Measurements from ENCODE around the gene TLL2.
A peak's percentile ranks its signal among the peaks of the same experiment; 100 is the strongest.

The TLL2 gene

DNA sequence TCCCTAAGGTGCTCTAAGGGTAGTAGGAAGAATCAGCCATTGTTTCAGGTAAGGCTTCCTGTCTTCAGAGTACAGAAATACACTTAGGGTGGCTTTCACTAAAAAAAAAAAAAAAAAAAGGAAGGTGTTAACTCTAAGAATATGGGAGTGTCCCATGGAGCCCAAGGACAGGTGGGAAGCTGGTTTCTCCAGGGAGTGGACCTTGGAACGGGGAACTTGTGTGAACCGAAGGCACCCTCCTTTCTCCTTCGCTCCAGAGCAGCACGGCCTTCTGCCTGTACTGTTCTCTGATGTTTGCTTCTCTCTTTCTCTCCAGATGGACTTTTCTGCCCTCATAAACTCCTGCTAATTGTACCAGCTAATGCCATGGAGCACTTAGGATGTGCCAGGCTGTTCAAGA is 161.1 kb downstream of the TLL2 start:
- no peak for DNase-seq

DNA sequence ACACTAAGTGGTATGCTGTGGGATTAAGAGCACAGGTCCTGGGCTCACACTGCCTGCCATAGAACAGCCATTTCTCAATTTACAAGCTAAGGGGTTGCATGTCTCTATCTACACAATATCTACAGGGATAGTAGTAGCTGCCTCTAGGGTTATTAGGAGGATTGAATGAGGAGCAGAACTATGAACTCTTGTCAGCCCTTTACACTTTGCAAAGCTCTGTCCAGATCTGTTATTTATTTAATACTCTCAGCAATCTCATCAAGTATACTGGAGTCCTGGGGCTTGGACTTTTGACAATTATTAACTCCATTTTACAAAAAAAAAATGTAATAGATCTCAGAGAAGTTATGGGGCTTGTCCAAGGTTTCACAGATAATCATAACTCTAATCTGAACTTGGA is 161.7 kb downstream of the TLL2 start:
- no peak for DNase-seq

DNA sequence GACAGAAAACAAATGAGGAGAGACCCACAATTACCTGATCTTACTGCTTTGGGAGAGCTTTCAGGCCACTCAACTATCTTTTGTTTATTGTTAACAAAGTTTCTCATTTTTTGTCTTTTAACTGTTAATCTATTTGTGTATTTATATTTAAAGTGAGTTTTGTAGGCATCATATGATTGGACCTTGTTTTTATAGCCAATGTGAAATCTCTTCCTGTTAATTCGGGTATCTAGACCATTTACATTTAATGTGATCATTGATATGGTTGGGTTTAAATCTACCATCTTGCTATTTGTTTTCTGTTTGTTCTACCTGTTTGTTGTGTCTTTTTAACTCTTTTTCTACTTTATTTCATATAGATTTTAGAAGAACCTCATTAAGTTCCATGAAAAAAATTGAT is 167.4 kb downstream of the TLL2 start:
- no peak for DNase-seq

DNA sequence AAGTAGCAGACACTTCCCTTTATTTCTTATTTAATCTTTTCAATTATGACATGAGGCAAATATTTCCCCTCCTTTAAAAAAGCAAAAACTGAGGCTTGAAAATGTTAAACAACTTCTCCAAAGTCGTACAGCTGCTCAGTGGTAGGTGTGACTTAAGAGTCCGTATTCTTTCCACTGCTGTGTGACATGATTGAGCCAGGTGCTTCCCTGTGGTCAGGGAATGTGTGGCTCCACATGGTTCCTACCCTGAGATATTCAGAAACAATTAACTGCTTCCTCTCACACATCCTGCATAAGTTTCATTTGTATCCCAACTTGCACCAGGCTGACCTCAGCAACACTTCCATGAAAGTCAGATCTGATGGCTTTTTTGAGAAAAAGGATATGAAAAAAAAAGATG is 168.5 kb downstream of the TLL2 start:
- DNase-seq: no peak

DNA sequence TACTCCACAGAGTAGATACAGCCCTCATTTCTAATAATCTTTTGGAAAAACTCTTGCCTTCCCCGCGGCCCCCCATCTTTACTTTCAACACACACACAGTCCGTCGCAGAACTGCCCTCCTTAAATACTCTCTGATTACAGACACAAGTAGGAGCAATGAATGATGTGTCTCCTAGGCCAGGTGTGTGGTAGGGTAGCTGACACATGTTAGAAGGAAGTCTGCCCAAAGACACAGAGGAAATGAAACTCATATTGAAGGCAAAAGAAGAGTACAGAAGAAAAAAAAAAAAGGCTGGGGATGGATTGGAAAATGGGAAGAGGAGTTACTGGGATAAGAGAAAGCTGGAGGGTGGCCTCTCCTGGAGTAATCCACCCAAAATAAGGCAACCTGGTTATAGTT is 169.5 kb downstream of the TLL2 start:
- DNase-seq: no peak

DNA sequence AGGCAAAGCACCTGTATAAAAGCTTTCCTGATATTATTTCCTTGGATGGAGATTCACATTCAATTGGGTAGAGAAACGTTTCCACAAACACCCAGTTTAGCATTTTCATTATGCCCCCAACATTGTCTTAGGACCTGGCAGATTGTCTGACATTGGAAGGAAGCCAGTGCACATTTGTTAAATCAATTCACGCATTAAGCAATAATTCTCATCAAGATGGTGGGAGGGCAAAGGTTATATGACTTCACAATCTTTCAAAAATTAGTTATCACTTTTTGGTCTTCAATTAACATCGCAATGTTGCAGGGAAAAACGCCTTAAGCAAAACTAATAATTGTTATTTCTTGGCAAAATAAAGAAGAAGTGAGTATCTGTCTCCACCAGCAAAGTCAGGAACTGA is 171.3 kb downstream of the TLL2 start:
- no peak for DNase-seq

DNA sequence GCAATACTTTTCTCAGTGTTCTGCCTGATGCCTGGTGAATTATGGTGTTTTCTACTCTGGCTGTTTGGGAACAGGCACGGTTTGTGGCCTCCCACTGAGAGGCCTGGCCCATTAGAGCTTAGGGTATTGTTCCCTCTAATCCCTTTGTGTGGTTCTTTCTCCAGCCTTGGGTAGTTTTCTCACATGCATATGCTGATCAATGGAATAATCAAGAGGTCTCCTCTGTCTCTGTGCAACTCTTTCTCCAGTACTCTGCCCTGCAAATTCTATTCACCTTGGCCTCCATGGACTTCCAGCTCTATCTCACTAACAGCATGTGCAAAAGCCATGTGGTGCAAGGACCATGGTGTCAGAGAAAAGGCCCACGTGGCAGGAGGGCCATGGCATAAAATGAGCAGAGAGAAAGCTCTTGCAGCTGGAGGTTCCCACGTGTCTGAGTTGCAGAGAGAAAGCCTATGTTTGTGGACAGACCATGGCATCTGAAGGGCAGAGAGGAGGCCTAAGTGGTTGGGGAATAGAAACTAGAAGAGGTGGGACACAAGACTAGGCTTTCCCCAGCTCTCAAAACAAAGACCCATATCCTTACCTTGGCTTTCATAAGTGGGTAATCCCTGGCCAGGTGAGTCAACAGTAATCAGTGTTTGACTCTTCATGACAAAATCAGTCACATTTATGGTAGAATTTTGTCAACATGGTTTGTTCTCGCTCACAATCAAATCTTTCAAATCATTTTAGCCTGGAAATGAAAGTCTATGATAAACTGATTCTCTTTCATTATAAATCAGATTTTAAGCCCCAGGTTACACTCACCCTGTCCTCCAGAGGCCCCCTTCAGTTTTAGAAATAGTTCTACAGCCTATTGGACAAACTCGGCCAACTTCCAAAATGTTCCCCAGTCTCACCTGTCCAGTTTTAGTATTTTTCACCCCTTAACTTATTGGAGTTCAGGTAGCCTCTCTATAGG is 172.2 kb downstream of the TLL2 start:
- DNase-seq: no peak

DNA sequence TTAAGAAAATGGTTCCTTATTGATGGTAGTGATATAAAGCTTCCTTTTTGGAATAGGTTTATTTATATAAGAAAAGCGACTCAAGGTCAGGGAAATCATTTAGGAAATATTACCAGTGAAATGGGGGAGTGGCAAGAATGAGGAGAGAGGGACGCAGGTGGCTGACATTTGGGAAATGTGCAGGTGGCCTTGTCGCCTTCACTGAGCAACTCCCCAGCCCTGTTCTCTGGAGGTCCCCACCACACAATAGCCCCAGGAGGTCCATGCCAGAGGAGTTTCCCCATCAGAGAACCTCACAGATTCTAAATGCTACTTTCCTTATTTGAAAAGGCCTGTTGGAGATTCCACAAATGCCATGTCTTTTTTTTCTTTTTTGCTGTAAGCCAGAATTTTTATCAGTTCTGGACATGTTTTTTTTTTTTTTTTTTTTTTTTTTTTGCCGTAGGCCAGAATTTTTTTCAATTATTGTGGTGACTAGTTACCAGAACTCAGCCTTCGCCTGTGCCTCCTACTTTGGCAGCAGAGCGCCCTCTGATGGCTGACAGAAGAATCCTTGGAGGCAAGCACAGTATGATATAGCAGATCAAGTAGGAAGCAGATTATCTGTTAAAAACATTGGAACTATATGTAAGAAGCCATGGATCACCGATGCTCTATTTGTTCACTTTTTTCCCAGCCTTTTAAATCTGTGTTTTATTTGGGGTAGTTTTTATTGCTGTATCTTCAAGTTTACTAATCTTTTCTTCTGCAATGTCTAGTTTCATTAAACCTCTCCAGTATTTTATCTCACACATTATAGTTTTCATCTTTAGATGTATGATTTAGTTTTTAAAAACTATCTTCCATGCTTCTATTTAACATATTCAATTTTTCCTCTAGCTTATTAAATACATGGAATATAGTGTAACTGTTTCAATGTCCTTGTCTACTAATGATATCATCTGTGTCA is 173.5 kb downstream of the TLL2 start:
- DNase-seq: peak; percentile 80

DNA sequence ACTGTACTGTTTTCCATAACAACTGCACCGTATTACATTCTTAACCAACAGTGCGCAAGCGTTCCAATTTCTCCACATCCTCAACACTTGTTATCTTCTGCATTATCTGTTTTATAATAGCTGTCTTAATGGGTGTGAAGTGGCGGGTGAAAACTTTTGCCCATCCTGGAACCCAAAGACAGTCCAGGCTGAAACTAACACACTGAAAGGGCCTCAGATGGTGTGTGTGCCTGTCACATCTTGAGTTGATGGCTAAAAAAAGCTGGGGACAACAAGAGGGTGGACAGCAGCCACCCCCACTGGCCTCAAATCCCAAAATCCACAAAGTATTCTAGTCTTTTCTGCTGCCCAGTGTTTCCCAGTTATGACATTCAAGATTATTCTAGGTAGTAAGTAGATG is 174.3 kb downstream of the TLL2 start:
- no peak for DNase-seq

DNA sequence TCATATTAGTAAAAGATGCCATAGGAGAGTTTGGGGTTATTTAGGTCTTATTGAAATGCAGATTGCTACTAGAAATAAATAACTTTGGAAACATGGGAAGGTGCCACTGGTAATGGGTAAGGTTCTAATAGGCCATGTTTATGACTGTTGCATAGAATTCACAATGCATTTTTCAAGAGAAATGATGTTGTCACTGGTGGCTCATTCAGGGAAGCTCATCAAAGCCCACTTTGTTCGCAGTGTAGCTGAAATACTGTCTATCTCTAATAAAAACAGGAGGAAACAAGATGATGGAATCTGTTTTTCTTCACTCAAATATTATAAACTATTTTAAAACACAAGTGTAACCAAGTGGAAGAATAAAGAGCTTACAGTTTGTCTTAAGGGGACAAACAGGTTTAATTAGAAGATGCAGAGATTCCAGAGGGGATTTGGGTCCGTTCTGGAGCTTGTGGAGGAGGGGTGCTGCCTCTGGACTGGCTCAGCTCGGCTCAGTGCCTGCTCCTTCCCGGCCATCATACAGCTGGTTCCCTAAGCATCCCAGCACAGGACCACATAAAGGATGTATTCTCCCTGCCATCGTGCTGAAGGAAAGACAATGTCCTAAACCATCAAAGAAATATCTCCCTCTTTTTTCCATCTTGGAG is 175.3 kb downstream of the TLL2 start:
- DNase-seq: no peak

DNA sequence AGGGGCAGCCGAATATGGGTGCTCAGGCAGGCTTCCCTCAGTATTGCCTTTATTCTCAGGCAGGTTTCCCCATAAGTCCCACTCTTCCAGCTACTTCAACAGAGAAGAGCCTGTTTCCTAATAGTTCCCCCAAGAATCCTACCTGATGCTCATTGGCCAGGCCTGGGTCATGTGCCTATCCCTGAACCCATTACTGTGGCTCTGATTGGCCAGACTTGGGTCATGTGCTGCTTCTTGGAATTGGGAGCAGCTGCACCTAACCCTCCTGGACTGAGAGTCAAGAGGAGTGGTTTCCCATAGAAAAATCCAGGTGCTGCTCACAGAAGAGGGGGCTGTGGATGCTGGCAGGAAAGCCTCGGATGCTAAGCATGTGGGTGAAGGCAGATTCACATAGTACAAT is 176.6 kb downstream of the TLL2 start:
- DNase-seq: no peak

DNA sequence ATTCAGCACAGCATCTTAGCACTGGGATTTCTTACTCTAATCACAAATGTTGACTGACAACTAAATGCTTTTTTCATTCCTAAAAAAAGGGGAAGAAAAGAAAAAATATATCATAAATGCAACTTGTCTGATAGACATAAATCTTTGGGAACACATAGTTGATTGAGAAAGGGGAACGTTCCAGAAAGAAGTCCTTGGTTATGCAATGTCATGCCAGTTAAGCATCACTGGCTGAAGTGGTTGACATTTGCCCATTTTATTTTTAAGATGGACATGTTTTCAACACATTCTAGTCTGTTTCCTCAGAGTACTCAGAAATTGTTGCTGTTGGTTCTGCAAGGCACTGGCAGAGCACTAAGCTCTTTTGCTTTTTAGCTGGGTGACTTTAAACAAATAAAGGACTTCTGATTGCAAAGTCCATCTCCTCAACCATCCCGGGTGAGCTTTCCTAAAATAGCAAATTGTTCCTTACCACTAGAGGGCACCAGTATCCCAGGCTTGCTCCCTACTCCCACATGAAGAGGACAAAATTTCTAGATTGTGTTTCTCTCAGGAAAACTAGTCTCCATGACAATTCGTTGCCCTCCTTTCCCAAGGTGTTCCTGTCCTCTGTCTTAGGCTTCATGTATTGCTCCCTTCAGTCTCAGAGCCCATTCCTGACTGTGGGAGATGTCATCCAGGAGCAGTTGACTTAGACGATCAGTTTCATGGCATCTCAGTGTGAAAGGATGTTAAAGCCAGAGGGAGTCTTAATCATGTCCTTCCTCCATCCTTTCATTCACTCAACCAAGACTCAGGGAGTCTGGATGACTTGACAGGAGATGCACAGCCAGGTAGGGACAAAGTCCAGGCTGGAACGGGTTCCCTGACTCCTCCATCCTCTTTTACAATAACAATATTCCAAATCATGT is 178.9 kb downstream of the TLL2 start:
- peak; percentile 38 for DNase-seq

DNA sequence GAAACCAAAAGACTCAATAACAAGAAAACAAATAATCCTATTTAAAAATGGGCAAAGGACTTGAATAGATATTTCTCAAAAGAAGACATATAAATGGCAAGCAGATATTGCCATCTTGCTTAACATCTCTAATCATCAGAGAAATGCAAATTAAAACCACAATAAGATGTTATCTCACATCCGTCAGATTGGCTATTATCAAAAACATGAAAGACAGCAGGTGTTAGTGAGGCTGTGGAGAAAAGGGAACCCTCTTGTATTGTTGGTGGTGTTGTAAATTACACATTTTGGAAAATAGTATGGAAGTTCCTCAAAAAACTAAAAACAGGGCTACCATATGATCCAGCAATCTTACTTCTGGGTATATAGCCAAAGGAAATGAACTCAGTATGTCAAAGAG is 180.6 kb downstream of the TLL2 start:
- DNase-seq: no peak

DNA sequence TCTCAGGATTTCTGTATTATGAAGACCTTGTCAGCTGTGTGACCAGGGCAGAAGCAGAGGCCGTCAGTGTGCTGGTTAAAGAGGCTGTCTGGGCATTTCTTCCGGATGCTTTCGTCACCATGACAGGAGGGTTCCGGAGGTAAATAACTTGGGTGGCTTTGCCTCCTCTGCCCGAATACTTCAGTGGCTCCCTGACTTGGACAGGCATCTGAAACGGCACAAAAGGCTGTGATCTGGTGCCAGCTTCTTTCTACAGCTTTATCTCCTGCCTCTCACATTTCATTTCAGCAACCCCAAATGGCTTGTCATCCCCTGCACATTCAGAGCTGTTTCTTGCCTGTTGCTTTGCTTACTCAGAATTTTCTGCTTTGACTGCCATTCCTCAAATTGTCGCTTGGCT is 186.3 kb downstream of the TLL2 start:
- no peak for DNase-seq

DNA sequence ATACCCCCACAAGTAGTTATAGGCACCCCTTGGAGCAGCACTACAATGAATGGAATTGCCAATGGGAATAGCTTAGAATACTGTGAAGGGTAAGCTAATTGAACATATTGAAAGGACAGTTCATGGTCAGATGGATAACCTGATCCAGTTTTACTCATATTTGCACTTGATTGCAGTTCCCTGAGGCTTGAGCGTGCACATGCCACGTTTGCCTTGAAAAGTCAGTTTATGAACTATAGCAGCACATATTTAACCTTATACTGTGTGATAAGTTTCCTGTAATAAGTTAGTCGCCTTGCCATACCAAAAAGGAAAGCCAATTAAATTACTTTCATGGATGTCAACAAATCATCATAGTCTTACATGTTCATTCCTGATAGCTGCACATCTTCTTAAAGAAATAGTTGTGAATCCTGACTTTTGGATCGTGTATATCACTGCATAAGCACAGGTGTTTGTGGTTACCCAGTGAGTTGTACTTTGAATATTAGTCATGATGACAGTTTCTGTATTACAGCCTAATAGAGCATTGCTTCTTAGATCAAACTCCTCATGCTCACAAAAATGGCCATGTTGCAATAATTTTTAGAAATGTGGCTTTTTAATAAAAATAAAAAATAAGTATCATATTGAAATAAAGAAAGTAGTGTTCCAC is 187.9 kb downstream of the TLL2 start:
- no peak for DNase-seq

DNA sequence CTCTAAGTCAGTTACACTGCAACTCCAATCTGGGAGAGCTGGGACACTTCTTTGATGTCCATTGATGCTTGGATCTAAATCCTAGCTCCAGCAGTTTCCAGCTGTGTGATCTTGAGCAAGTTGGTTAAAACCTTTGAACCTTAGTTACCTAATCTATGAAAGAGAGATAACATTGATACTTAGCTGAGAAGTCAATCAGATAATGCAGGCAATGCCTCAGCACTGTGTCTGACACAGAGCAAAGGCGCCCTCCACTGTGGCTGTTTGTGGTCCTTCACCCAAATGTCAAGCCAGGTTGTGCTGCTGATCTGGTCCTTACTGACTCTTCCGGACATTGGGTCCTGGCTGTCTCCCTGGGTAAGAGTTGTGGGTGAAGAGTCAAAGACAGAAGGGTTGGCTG is 189.3 kb downstream of the TLL2 start:
- no peak for DNase-seq

DNA sequence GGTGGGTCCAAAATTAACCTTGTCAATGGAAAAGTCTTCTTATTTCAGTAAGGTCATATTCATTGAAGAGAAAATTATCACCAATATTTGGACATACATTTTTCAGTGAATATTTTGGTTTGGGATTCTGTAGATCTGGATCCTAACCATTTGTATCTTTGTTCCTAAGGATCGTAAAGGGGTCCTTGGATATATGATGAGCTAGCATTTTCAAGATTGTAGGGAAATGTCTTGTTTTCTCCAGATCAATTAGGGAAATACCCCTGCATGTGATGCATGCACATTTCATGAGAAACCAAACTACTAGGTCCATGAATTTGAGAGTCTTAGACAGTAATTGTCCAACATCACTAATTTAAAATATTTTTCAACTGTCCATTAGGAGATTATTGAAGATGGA is 191.5 kb downstream of the TLL2 start:
- DNase-seq: no peak

DNA sequence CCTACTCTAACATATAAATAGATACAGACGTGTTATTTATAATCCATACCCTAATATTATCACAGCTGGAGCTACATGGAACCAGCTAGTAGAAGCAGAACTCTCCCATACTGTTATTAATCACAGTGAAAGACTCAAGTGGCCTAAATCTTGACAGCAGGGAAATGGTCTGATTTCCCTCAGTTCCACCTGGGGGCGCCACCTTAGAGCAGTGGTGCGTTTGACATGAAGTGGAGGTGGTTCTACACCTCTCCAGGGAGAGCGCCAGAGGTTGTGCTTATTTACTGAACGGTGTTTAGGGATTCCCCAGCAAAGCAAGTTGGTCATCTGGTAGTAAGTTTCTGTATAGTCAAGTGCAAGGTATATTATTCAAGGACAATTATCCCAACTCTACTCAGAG is 191.9 kb downstream of the TLL2 start:
- no peak for DNase-seq

DNA sequence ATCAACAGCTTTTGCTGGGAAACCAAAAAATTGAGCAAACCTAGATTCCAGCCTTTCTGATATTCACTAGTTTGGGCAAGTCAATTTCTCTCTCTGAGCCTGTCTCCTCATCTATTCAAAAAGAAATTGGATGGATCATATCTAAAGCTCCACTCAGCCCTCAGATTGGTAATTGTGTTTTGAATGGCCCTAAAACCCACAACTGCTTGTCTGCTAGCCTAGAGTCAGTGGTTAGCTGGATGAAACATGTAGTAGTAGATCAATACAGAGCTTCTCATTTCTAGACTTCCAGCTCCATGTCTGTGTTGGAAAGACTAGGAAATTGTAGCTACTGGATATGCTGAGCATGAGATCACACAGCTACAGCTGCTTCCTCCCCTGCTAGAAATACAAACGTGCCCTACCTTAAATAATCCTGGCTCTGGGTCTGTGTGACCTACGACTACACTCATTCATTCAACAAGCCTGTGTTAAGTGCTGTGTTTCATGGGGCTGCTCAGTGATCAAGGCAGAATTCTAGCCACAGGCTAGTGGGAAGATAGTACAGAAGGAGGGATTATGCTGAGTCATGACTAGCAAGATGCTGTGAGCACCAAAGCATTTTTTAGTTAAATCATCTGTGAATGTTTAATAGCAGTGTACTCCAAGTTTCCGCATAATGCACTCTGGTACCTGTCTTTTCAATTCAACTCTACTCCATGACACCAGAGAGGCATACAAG is 193.8 kb downstream of the TLL2 start:
- no peak for DNase-seq

DNA sequence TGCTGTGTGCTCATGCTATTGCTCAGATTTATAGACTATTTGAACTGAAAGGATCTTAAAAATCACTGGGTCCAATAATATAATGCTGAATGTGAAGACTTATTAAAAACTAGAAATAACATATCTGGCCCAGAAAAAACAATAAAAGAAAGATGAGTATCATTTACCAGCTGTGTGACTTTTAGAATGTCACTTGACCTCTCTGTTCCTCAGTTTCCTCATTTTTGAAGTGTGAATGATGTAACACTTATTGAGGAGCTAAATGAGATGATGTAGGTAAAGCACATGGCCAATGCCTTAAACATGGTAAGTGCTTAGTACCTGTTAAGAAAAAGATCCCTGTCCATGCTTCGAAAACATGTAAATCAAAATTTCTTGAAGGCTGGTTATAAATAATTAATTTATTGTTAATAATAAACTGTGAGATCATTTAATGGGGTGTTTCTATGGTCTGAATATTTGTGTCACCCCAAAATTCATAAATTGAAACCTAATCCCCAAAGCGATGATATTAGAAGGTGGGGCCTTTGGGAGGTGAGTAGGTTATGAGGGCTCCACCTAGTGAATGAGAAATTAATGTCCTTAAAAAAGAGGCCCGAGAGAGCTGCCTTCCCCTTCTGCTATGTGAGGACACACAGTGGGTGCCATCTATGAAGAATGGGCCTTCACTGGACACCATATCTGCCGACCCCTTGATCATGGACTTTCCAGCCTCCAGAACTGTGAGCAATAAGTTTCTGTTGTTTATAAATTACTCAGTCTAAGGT is 196.5 kb downstream of the TLL2 start:
- DNase-seq: no peak
